PC-3 (cell line): ENCODE results near the gene SYT14. TPM values are rescaled to one million over a fixed set of nuclear protein-coding genes. Genes with fewer than 3 reads are reported as not detected.

ENCODE experiments used
- ATAC-seq: fragments of 200-7000 bp; cut with Tn5 transposase; 2 replicates; pipeline ENCODE4 v1.9.1; 2020; ENCODE audit warnings: mild to moderate bottlenecking, moderate library complexity
- BruUV-seq: library from RNA; stranded (reverse); fragments of 400-500 nt; replicated peaks from 2 replicates; lab custom pipeline; 2021; lab: Mats Ljungman, UMichigan
- CTCF ChIA-PET: fragments of 300-600 bp; sonication (Branson Sonifier 250); formaldehyde crosslinking; loops from one replicate; lab custom pipeline; 2022; ENCODE audit warnings: antibody characterized with exemption; lab: Charles Lee
- POLR2A ChIA-PET: fragments of 300-600 bp; sonication (Branson Sonifier 250); formaldehyde crosslinking; loops from one replicate; lab custom pipeline; 2022; ENCODE audit warnings: antibody characterized with exemption; ENCODE audit not compliant: unreplicated experiment; lab: Charles Lee
- DNase-seq: peaks from one replicate; pipeline ENCODE4 v3.0.0-alpha.2; 2015
- H2AFZ ChIP-seq: fragments of 300-600 bp; sonication (generic); 2 replicates; pipeline ENCODE4 v1.6.0; 2016; ENCODE audit warnings: antibody characterized with exemption, low read length
- H3F3A ChIP-seq: fragments of 300-600 bp; sonication (generic); one replicate; pipeline ENCODE4 v1.6.0; 2017; ENCODE audit warnings: antibody characterized with exemption, low read length, control low read depth, mild to moderate bottlenecking; ENCODE audit not compliant: unreplicated experiment
- H3K27ac ChIP-seq: fragments of 300-600 bp; sonication (generic); 2 replicates; pipeline ENCODE4 v1.5.1; 2016; ENCODE audit warnings: mild to moderate bottlenecking, low read length
- H3K27me3 ChIP-seq: fragments of 300-600 bp; sonication (generic); 2 replicates; pipeline ENCODE4 v1.6.1; 2016; ENCODE audit warnings: low read length, mixed read lengths
- H3K36me3 ChIP-seq: fragments of 300-600 bp; sonication (generic); 2 replicates; pipeline ENCODE4 v1.6.1; 2016; ENCODE audit warnings: low read depth, mixed run types, low read length, mixed read lengths
- H3K4me1 ChIP-seq: fragments of 300-600 bp; sonication (generic); 2 replicates; pipeline ENCODE4 v1.5.1; 2016; ENCODE audit warnings: low read length; ENCODE audit not compliant: insufficient read depth
- H3K4me2 ChIP-seq: fragments of 300-600 bp; sonication (generic); 2 replicates; pipeline ENCODE4 v1.6.0; 2016; ENCODE audit warnings: low read length
- H3K4me3 ChIP-seq: fragments of 300-600 bp; sonication (generic); 2 replicates; pipeline ENCODE4 v1.5.1; 2016; ENCODE audit warnings: mild to moderate bottlenecking, low read length, mixed read lengths
- H3K79me2 ChIP-seq: fragments of 300-600 bp; sonication (generic); 2 replicates; pipeline ENCODE4 v1.6.1; 2017; ENCODE audit warnings: low read length, mixed read lengths
- H3K9ac ChIP-seq: fragments of 300-600 bp; sonication (generic); 2 replicates; pipeline ENCODE4 v1.6.0; 2016; ENCODE audit warnings: mild to moderate bottlenecking, low read length
- H3K9me2 ChIP-seq: fragments of 300-600 bp; sonication (generic); replicated peaks from 2 replicates; pipeline ENCODE4 v1.6.1; 2016; ENCODE audit warnings: mixed run types, low read length, mixed read lengths
- H3K9me3 ChIP-seq: fragments of 300-600 bp; sonication (generic); 2 replicates; pipeline ENCODE4 v1.6.1; 2016; ENCODE audit warnings: low read length, mixed read lengths
- H4K20me1 ChIP-seq: fragments of 300-600 bp; sonication (generic); 2 replicates; pipeline ENCODE4 v1.6.1; 2016; ENCODE audit warnings: low read length, mixed read lengths
- CTCF ChIP-seq: fragments of 300-600 bp; sonication (generic); conservative IDR thresholded peaks from 2 replicates; pipeline ENCODE4 v1.5.1; 2017; ENCODE audit warnings: antibody characterized with exemption, low read depth, mild to moderate bottlenecking, low read length
- EZH2 ChIP-seq: fragments of 300-600 bp; sonication (generic); IDR thresholded peaks from one replicate; pipeline ENCODE4 v1.6.1; 2017; ENCODE audit warnings: antibody characterized with exemption, mild to moderate bottlenecking, low read length; ENCODE audit not compliant: unreplicated experiment
- EZH2phosphoT487 ChIP-seq: fragments of 300-600 bp; sonication (generic); IDR thresholded peaks from 2 replicates; pipeline ENCODE4 v1.6.1; 2018; ENCODE audit warnings: mild to moderate bottlenecking, antibody characterized with exemption, low read length, borderline replicate concordance
- intact Hi-C: fragments of 100-400 bp; cut with micrococcal nuclease; formaldehyde crosslinking; loops from 2 replicates; pipeline ENCODE4 v1.9.0; 2023
- total RNA-seq: library from RNA; depleted of rRNA; stranded (reverse); fragments of >200 nt; gene quantifications from 2 replicates; pipeline ENCODE4 v1.2.3, GENCODE V29; 2014

Gene SYT14
- total RNA-seq, 1 experiment from 2014 or later: 5.2 TPM

GRCh38 chr1:209989525-209989924 lies 51.5 kb downstream of the SYT14 start:
- CTCF ChIA-PET: interaction anchor here (0.6 to 1.6 kb wide), 6 partner anchors 114 to 216 kb away, joined by 3 to 17 read pairs (median 3); no protein-coding TSS in a partner anchor
- Histone ChIP-seq H3K9me2 (no peaks in the 10 kb centered on the region), H3K9ac (0 out of 2 replicates have a peak overlapping the region, but pooled peaks have one; percentile 4), H3F3A (no peaks in the 10 kb centered on the region), H3K4me2 (peak overlapping the region; percentile 15; the same call in 1 of the 2 replicates), H4K20me1 (no peaks in the 10 kb centered on the region), H3K27ac (peak overlapping the region; percentile 32; the same call in 1 of the 2 replicates), H2AFZ (no peak overlapping the region), H3K4me1 (peaks cover 14% of the 10 kb centered on the region), H3K4me3 (no peak overlapping the region), H3K79me2 (no peaks in the 10 kb centered on the region), H3K9me3 (no peaks in the 10 kb centered on the region), H3K36me3 (no peaks in the 10 kb centered on the region), H3K27me3 (no peaks in the 10 kb centered on the region)
- ATAC-seq (peak; percentile 73), DNase-seq (peak; percentile 57)
- POLR2A ChIA-PET: no interaction called here
- TF ChIP-seq EZH2phosphoT487 (no peak), EZH2 (no peak), CTCF (peak; percentile 53; the same call in 1 of the 2 replicates)
- intact Hi-C loops: loop anchor here (1.0 to 5.0 kb wide), 5 partner anchors 33 to 129 kb away; partner anchors contain the start of gene SYT14
- no TSS peak for BruUV-seq

- intact Hi-C loops: no loop called here
- Histone ChIP-seq H3K36me3 (no peaks in the 10 kb centered on the region), H3K9me2 (no peaks in the 10 kb centered on the region), H3K9me3 (no peaks in the 10 kb centered on the region), H3K79me2 (no peaks in the 10 kb centered on the region), H3K4me2 (no peak overlapping the region), H3F3A (no peaks in the 10 kb centered on the region), H3K4me1 (peaks cover 12% of the 10 kb centered on the region), H3K4me3 (no peak overlapping the region), H3K9ac (no peak overlapping the region), H3K27me3 (no peaks in the 10 kb centered on the region), H4K20me1 (no peaks in the 10 kb centered on the region), H2AFZ (no peak overlapping the region), H3K27ac (no peak overlapping the region)
- CTCF ChIA-PET: interaction anchor here (0.7 to 1.1 kb wide), 2 partner anchors 125 to 132 kb away, joined by 3 read pairs; no protein-coding TSS in a partner anchor
- POLR2A ChIA-PET: no interaction called here
- ATAC-seq: peak; percentile 14; the same call in 1 of the 2 replicates
- no TSS peak for BruUV-seq
- TF ChIP-seq CTCF: no peak
- TF ChIP-seq EZH2: no peak
- TF ChIP-seq EZH2phosphoT487: no peak
- no peak for DNase-seq
Measured at GRCh38 chr1:209993061-209993830, 55.2 kb downstream of the SYT14 start.

GRCh38 chr1:209996348-209996747 lies 58.3 kb downstream of the SYT14 start:
- Histone ChIP-seq H3K4me1 (no peaks in the 10 kb centered on the region), H3F3A (no peaks in the 10 kb centered on the region), H3K36me3 (no peaks in the 10 kb centered on the region), H2AFZ (no peak overlapping the region), H3K27me3 (no peaks in the 10 kb centered on the region), H3K9me2 (no peaks in the 10 kb centered on the region), H3K79me2 (no peaks in the 10 kb centered on the region), H3K9me3 (no peaks in the 10 kb centered on the region), H4K20me1 (no peaks in the 10 kb centered on the region), H3K9ac (no peak overlapping the region), H3K27ac (no peak overlapping the region), H3K4me3 (no peak overlapping the region), H3K4me2 (no peak overlapping the region)
- no TSS peak for BruUV-seq
- intact Hi-C loops: no loop called here
- CTCF ChIA-PET: no interaction called here
- TF ChIP-seq CTCF (no peak), EZH2phosphoT487 (no peak), EZH2 (no peak)
- DNase-seq (no peak), ATAC-seq (no peak)
- POLR2A ChIA-PET: interaction anchor here (0.6 kb wide), 1 partner anchor 132 kb away, joined by 3 read pairs; no protein-coding TSS in a partner anchor
